ENCODE measurements around the gene HMX1.
A peak's percentile ranks its signal among the peaks of the same experiment; 100 is the strongest.

The HMX1 gene

DNA sequence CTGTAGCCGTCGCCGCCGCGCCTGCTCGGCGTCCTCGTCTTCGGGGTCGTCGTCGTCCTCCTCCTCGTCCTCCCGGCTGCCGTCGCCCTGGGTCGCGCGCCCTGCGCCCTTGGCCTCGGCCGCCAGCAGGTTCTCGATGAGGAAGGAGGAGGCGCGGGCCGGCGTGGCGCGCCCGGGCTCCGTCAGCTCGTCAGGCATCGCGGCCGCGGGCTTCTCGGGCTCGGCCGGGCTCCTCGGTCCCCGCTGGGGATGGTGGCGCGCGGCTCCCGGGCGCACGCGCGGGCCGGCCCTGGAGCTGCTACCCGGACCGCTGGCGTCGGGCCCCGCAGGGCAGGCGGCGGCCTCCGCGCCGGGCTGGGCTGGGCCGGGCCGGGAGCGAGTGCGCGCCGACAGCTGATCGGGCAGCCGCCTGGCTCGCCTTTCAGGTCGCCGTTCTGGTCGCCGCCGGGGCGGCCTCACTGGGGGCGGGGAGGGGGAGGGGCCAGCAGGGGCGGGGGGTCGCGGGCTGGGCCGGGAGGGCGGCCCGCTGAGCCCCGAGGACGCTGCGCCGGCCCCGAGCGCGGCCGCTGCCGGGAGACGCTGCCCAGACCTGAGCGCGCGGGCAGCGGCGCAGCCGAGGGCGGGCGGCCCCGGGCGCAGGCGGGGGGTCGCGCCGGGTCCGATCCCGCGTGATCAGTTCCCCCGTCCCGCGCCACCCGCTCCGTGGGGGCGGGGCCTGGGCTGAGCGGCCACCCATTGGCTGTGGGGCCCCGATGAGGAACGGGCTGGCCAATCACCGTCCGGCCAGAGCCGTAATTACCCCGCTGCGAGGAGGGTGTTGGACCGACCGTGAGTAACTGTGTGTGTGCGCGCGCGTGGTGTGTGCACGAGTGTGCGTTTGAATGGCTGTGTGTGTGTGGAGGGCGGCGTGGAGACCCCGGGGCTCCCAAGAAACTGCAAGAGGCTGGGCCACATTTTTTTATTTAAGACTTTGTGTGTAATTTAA is at the start of gene HMX1:
HMX1 (minus strand) TSS at position 423 of the 985 bp plus-strand sequence; CDS start at position 198, 225 bp downstream.
- DNase-seq (ENCODE audit: low read depth in 2 of 2) = no peak

DNA sequence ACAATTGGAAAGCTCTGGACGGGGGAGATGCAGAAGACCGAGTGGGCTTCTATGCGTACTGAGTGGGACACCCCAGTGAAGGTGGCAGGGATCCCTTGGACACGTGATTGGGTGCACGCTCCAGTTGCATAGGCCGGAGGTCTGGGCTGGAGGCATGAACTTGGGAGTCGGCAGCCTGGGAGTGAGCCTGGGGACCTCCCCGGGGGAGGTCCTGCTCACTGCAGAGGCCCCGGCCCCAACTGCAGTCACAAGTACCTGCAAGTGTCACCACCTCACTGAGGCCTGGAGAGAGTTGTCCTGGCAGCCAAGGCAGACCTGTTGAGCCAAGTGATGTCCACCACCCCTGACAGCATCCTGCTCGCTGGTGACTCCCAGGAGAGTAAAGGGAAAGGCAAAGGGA is 49.3 kb upstream of the HMX1 start:
- no peak for DNase-seq (ENCODE audit: low read depth in 2 of 2)

DNA sequence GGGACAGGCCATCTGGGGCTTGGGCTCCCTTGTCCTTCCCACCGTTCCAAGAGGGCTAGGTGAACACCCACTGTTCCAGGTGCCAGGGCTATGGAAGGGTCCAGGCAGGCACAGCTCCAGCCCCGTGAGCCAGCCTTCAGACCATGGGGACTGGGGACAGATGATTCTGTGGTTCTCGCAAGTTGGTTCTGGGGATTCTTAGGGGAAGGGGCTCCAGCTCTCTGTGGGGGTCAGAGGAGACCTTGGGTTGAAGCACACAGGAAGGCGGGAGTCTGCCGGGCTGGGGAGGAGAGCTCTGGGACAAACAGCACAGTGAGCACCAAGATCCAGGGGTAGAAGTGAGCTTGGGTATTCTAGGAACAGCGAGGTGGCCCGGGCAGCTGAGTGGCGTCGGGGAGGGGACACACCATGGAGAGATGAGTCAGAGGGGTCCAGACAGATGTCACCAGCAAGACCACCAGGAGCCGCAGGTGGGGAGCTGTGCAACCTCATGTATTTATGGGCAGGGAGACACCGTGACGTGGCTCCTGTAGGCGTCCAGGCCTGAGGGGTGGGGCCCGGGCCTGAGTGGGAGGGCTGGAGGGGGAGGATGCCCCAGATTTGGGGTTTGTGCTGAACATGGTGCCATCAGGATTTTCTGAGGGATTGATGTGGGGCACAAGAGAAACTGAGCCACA is 48.8 kb upstream of the HMX1 start:
- DNase-seq (ENCODE audit: low read depth in 2 of 2) = no peak

DNA sequence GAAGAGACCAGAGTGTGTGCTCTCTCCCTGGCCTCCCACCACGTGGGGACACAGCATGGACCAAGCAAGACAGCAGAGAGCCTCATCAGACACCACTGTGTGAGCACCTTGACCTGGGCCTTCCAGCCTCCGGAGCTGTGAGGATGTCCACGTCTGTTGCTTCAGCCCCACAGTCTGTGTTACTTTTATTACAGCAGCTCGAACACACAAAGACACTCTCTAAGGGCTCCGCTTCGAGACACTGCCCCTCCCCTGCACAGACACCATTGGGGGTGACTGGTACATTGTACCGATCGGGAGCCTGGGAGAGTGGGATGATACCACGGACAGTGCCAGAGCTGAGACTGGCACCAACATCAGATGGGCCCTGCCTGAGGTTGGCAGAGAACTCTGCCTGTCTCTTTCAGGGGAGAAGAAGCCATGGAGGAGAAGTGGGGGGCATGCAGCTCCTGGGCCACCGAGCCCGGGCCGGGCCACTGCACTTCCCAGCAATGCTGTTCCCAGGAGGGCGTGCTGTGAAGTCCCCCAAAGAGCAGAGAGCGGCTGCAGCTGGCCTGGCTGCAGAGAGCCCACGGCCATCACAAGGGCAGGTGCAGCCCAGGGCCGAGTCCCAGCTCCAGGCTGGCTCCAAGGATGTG is 48.1 kb upstream of the HMX1 start:
- DNase-seq (ENCODE audit: low read depth in 2 of 2) = no peak

DNA sequence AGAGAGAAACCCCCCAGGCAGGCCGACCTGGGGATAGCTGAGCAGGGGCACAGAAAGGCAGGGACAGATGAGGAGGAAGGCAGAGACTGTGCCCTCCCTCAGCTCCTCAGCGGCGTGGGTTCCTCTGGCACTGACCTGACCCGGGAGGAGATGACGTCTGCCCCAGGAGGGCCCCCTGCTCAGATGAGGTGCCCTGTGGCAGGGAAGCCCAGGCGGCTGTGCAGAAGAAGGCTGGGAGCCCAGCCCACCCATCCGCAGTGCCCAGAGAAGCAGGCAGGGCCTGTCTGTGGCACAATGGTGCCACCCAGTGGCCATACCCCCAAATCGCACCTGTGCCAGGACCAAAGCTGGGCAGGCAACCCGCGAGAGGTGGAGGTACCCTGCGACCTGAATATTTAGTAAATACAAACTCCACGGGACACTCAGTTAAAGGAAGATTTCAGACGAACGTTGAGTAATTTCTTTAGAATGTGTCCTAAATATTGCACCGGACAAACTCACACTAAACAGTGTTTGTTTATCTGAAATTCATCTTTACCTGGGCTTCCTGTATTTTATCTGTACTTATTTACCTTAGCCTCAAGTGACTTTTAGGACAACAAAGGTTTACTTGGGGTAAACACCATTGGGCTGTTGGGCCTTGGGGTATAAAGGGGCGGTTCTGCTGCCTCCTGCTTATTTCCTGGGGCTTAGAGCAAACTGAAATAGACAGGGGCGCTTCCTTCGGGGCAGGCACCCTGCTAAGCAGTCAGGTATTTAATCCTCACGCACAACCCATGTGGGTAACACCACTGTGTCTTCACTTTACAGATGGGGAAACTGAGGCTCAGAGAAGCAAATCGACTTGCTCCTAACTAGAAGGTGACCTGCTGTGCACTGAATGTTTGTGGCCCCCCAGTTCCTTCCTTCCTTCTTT is 46.5 kb upstream of the HMX1 start:
- peak; percentile 47 to 61 for DNase-seq (ENCODE audit: low read depth in 2 of 2)

DNA sequence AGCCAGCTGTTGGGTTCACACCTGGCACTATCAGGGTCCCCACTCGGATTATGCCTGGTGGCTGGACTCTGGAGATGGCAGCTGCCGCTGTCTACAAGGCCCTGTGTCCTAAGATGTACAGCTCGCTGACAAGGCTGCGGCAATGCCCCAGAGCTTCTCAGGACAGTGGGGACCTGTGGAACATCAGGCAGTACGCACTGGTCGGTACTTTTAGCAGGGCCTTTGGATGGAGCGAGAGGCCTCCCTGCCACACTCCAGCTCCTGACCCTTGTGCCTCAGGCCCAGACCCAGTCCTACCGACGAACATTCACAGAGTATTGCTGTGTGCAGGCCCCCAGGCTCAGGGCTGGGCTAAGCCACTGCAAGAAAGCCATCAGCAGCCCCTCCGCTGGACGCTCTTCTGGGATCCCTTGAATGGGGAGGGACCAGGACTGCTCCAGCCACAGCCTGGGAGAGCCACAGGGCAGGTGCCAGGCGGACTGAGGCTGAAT is 45.7 kb upstream of the HMX1 start:
- DNase-seq (ENCODE audit: low read depth in 2 of 2) = no peak

DNA sequence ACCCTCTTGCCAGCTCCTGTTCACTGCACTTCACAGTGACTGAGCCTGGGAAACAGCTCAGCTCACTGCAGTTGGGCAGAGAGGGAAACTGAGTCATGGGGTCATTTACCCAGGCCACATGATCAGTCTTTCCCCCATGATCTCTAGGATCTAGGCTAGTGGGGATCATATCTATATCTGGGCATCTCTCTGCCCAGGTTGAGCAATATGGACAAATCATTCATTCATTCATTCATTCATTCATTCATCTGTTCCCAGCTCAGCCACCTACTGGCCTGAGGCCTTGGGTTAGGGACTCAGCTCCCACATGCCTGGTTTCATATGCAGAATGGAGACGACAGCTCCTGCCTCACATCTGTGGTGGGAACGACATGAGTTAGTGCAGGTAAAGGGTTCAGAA is 45.3 kb upstream of the HMX1 start:
- no peak for DNase-seq (ENCODE audit: low read depth in 2 of 2)

DNA sequence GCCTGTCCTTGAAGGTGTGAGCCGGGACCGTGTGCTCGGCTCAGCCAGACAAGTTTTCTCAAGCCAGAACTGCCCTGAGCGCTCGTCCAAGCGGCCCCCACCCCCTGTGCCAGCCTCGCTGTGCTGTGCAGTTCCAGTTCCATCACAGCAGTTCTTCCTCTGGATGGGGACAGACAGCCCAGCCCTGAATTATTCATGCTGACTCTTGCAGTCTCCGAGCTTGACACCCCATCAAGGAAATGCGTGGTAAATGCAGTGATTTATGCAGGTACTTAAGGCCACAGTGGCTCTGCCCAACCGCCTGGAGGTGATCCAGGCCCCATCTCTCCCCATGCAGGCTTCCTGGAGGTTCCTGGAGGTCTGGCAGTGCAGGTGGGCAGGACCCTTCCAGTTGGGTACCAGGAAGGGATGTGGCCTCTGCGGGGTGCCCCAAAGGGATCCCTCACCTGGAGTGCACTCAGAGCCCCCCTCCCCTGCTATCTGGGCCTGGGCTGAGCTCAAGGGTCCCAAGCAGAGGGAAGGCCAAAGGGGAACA is 44.8 kb upstream of the HMX1 start:
- DNase-seq (ENCODE audit: low read depth in 2 of 2) = no peak

DNA sequence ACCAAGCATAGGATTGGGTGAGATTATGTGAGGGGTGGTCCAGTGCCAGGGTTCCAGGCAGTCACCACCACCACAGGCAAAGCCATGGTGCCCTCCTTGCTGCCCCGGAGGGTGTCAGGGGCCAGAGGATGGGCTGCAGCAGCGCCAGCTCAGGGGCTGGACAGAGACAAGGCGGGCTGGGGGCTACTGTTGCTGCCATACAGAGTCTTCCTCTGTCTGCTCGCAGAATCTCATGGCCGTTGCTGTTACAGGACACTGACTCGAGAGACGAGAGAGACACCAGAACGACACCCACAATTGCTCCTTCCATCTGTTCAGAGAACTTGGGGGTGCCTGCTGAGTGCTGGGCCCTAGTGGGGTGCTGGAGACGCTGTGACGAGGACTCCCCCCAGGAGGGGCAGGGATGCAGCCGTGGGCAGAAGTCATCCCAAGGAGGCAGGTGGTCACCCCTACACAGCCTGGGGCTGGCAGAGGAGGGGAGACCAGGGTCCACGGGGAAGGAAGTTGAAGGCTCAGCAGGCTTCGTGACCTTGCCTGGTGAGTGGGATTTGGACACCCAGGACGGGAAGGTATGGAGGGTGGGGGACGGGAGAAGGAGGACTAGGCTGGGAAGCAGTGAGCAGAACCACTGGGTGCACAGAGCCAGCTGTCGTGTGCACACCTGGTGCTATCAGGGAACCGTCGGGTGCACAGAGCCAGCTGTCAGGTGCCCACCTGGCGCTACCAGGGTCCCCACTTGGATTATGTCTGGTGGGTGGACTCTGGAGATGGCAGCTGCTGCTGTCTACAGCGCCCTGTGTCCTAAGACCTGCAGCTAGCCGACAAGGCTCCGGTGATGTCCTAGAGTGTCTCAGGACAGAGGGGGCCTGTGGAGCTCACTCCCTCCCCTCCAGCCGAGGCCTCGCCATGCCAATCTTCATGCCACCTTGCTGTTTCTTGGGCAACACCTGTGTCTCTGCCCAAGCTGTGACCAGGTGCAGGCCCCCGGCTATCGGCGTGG is 43.9 kb upstream of the HMX1 start:
- no peak for DNase-seq (ENCODE audit: low read depth in 2 of 2)

DNA sequence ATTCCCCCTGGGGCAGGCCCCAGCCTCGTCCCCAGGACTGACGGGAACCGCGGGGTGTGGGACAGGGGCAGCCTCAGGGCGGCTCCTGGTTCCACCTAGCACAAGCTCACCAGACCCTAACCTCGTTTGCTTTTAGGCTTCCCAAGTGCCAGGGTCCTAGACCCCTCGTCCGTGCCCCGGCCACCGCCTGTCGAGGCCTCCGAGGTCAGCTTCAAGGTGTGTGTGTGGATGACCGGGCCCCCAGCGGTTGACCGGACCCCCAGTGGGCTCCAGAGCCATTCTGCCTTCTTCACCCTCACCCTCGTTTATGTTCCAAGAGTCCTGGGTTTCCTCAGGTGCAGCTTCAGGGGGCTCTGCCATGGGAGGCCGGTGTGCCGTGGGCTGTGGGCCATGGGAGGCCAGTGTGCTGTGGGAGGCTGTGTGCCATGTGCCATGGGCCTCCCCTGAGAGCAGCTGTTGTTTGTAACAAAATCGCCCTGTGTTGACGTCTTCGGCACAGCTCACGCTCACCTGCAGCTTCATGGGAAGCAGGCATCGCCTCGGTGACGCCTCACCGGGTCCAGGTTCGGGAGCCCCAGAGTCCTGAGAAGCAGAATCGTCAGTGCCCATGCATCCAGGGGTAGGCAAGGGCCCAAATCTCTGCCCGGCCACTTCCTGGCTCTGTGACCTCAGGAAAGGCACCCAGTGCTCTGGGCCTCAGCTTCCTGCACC is 43.0 kb upstream of the HMX1 start:
- DNase-seq (ENCODE audit: low read depth in 2 of 2) = no peak

DNA sequence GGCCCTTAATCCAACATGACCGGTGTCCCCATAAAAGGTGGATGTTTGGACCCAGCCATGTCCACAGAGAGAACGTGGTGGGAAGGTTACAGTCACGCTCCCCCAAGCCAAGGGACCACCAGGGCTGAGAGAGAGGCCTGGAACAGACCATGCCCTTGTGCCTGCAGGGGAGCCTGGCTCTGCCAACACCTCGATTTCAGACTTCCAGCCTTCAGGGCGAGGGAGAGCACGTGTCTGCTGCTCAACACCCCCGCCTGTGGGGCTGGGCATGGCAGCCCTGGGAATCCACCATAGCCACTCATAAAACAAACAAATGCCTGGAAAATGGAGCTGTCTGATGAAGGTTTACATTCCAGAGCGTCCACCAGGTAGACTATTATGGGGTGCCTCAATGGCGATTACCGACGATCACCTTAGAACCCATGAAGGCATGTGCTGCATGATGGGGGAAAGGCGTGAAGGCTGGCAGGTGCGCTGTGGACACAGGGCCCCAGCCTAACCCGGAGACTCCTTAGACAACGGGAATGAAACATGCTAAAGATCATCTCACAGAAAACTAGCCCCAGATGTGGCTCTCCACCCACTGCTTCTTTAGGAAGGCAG is 42.3 kb upstream of the HMX1 start:
- DNase-seq (ENCODE audit: low read depth in 2 of 2) = no peak

DNA sequence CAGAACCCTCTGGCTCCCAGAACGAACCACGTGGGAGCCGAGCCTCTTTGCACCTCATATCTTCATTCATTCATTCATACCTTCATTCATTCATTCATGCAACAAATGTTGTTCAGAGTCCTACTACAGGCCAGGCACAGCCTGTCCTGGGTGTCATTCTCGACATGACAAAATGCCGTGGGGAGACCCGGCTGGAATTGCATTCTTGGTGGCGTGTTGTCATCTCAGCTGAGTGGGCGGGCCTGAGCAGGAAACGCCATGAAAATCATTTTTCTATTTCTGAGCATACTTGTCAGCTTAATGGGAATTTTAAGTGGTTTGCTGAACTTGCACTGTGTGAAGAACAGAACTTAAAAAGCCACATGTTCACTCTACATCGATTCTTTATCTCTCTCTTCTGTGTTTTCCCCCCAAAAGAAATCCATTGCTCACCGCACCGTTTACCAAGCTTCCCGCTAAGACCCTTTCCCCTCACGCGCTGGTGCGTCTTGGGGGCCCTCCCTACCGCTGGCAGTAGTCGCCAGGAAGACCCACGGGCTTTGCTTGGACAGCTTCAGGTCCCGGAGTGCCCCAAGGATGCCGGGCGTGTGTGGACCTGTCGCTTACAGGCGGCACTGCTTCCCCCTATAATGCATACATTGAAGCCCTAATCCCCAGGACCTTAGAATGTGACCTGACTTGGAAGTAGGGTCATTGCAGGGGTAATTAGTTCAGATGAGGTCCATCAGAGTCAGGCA is 41.6 kb upstream of the HMX1 start:
- no peak for DNase-seq (ENCODE audit: low read depth in 2 of 2)

DNA sequence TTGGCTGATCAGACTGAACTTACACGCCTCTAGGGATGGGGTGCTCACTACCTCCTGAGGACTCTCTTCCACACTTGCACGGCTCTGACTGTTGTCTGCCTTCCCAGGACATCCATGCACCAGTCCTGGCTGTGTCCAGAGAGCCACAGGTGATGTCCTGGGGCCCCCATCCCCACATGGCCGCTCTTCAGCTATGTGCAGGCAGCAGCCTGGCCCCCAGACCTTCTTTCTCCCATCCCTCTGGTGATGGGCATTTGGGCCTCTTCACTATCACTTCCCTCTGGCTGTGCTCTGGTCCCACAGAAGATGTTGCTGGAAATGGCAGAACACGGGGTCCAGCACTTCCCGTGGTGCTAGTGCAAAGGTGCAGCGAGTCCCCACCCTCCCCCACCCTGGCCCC is 40.9 kb upstream of the HMX1 start:
- no peak for DNase-seq (ENCODE audit: low read depth in 2 of 2)

DNA sequence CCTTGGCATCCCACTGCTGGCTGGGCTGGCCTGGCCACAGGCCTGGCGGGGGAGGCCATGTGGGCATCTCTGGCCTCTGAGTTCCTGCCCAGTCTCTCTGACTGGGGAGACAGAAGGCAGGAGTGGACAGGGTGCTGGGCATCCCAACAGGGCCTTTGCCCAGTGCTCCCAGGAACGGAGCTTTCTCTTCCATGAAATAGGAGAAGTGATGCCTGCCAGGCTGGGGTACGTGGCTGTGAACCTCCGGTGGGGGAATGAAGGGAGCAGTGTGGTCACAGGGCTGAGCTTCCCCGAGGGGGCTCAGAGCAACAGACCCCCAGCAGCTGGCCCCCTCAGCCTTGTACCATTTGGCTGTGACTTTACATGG is 40.4 kb upstream of the HMX1 start:
- DNase-seq (ENCODE audit: low read depth in 2 of 2) = no peak

DNA sequence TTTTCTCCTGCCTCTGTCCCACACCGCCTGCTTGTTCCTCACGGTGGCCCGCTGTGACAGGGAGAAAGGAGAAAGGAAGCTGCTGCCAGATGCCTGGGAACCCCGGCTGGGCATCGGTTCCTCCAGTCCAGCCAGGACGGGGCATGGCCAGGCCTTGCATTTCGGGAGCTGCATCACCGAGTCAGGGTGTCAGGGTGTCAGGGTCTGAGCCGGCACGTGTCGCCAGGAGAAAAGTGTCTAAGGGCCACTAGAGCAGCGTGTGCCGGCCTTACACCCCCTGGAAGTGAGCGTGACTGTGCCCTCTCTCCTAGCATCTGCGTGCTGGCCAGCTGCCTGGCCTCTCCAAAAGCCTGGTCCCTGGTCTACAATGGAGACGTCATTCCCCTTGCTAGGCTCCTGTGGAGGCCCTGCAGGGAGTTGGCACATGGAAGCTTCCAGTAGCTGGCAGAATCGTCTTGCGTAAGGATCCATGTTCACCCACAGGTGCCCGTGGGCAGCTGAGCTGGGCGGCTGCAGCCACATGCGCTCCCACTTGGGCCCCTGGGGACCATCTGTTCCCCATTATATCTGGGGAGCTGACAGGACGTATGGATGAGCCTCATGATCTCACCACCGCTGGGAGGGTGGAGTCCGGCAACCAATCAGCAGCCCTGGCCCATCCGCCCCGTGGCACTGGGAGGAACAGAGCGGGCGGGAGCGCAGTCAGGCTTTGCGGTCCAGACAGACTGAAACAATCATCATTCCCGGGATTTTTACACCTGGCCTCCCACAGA is 39.9 kb upstream of the HMX1 start:
- no peak for DNase-seq (ENCODE audit: low read depth in 2 of 2)

DNA sequence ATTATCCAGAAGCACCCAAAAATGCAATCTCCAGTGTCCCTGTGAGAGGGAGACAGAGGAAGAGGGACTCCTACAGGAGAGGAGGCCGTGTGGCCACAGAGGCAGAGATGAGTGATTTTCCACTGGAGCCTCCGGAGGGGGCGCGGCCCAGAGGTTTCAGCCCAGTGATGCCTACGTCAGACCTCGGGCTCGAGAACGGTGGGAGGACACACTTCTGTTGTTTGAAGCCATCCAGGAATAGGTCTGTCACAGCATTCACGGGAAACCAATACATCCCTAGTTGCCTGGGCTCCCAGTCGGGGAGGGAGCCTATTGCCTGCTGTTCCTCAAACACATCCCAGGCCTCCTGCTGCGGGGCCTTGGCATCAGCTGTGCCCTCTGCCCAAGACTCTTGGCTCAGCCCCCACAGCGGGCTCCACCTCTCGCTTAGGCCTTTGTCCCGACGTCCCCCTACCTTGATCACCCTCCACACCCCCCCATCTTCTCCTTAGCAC is 39.2 kb upstream of the HMX1 start:
- DNase-seq (ENCODE audit: low read depth in 2 of 2) = no peak
